Keratinocyte (primary cell): ENCODE results near the gene CTNNA3. TPM values are rescaled to one million over a fixed set of nuclear protein-coding genes. Genes with fewer than 3 reads are reported as not detected.

Experiments
- DNase-seq: peaks from one replicate; pipeline ENCODE4 v3.0.0-alpha.2; 2011; ENCODE audit warnings: low read depth, missing footprints, low spot score
- FAIRE-seq: peaks from 2 replicates; lab custom pipeline; 2011; peaks lifted over from hg19 to GRCh38; lab: Jason Lieb, UNC
- H2AFZ ChIP-seq: 2 replicates; pipeline ENCODE4 v1.6.0; 2012; ENCODE audit warnings: low read length, control low read depth, inconsistent platforms; ENCODE audit not compliant: control insufficient read depth
- H3K27ac ChIP-seq: 2 replicates; pipeline ENCODE4 v1.5.1; 2011; ENCODE audit warnings: low read length; ENCODE audit not compliant: control insufficient read depth, insufficient read depth
- H3K27me3 ChIP-seq: 3 replicates; pipeline ENCODE4 v1.6.0; 2011; ENCODE audit warnings: low read length; ENCODE audit not compliant: control insufficient read depth, insufficient read depth; ENCODE audit errors: extremely low read depth
- H3K36me3 ChIP-seq, 2 experiments: 2 replicates in 1 of 2; 3 replicates in 1 of 2; pipeline ENCODE4 v1.5.1; 2011; ENCODE audit warnings: low read length in 2 of 2, mild to moderate bottlenecking in 1 of 2; ENCODE audit not compliant: control insufficient read depth in 2 of 2, insufficient read depth in 2 of 2; ENCODE audit errors: extremely low read depth in 1 of 2
- H3K4me1 ChIP-seq: 3 replicates; pipeline ENCODE4 v1.5.1; 2011; ENCODE audit warnings: low read length; ENCODE audit not compliant: control insufficient read depth, insufficient read depth; ENCODE audit errors: extremely low read depth
- H3K4me2 ChIP-seq: 3 replicates; pipeline ENCODE4 v1.6.0; 2011; ENCODE audit warnings: low read depth, low read length; ENCODE audit not compliant: control insufficient read depth, insufficient read depth; ENCODE audit errors: extremely low read depth
- H3K4me3 ChIP-seq, 3 experiments: fragments of 200-600 bp in 1 of 3; sonication (generic) in 1 of 3; 2 replicates in 2 of 3; 3 replicates in 1 of 3; pipeline ENCODE4 v1.5.1; 2011 to 2016; ENCODE audit warnings: low read length in 3 of 3, mild to moderate bottlenecking in 3 of 3, control low read depth in 2 of 3, inconsistent platforms in 1 of 3, low read depth in 1 of 3, mixed read lengths in 1 of 3, mixed run types in 1 of 3, moderate library complexity in 1 of 3; ENCODE audit not compliant: control insufficient read depth in 2 of 3, insufficient read depth in 2 of 3; ENCODE audit errors: extremely low read depth in 1 of 3
- H3K79me2 ChIP-seq: 2 replicates; pipeline ENCODE4 v1.6.0; 2012; ENCODE audit warnings: low read length; ENCODE audit not compliant: control insufficient read depth, insufficient read depth
- H3K9ac ChIP-seq: 3 replicates; pipeline ENCODE4 v1.6.0; 2011; ENCODE audit warnings: low read length; ENCODE audit not compliant: control insufficient read depth, insufficient read depth; ENCODE audit errors: extremely low read depth
- H3K9me1 ChIP-seq: 3 replicates; pipeline ENCODE4 v1.6.0; 2011; ENCODE audit warnings: low read length; ENCODE audit not compliant: control insufficient read depth, insufficient read depth; ENCODE audit errors: extremely low read depth
- H3K9me3 ChIP-seq: 2 replicates; pipeline ENCODE4 v1.5.1; 2012; ENCODE audit warnings: low read depth, low read length; ENCODE audit not compliant: control insufficient read depth
- H4K20me1 ChIP-seq: 3 replicates; pipeline ENCODE4 v1.6.0; 2011; ENCODE audit warnings: low read length; ENCODE audit not compliant: control insufficient read depth, insufficient read depth; ENCODE audit errors: extremely low read depth
- EZH2 ChIP-seq: IDR thresholded peaks from one replicate; pipeline ENCODE4 v1.6.1; 2012; ENCODE audit warnings: inconsistent platforms, mild to moderate bottlenecking, low read length, moderate library complexity
- dilution Hi-C: fragments of 300-500 bp; cut with MboI; formaldehyde crosslinking; loops from one replicate; pipeline ENCODE4 v1.7.0; 2020; ENCODE audit warnings: low sequenced_read_pairs; ENCODE audit not compliant: extremely low pct_ligation_motif_present
- polyA plus RNA-seq, 5 experiments: library from polyadenylated mRNA; depleted of rRNA in 3 of 5; stranded (reverse) in 3 of 5; stranded (forward) in 1 of 5; unstranded in 1 of 5; fragments of >200 nt; gene quantifications; 1 replicate in 1 of 5; 2 replicates in 3 of 5; 3 replicates in 1 of 5; pipeline versions ENCODE4 v1.2.1 to v1.2.3, GENCODE V29; 2011 to 2012; ENCODE audit warnings: missing spikeins in 2 of 5, low read depth in 1 of 5, low replicate concordance in 1 of 5
- TF ChIP-seq, protein P1 (sequence below), 3 experiments: IDR thresholded peaks in 1 of 3; conservative IDR thresholded peaks in 1 of 3; optimal IDR thresholded peaks in 1 of 3; 2 replicates in 2 of 3; 3 replicates in 1 of 3; pipeline versions ENCODE3 to v1.5.1; 2011; ENCODE audit warnings: low read length in 3 of 3, mild to moderate bottlenecking in 3 of 3, moderate library complexity in 2 of 3, control low read depth in 1 of 3, inconsistent platforms in 1 of 3; ENCODE audit not compliant: insufficient read depth in 2 of 3; ENCODE audit errors: extremely low read depth in 1 of 3

The CTNNA3 gene
- polyA plus RNA-seq, 1 donor (not counting 4 experiments of a cell fraction or from before 2014, with no cell fraction given) = 0.01 TPM

GRCh38 chr10:66629996-66630395 is 1066.0 kb downstream of the CTNNA3 start:
- no peaks in the 10 kb centered on the region for H3K9me3 ChIP-seq
- no peak overlapping the region for H3K27ac ChIP-seq
- no peak for TF ChIP-seq EZH2
- TF ChIP-seq, protein P1, sequence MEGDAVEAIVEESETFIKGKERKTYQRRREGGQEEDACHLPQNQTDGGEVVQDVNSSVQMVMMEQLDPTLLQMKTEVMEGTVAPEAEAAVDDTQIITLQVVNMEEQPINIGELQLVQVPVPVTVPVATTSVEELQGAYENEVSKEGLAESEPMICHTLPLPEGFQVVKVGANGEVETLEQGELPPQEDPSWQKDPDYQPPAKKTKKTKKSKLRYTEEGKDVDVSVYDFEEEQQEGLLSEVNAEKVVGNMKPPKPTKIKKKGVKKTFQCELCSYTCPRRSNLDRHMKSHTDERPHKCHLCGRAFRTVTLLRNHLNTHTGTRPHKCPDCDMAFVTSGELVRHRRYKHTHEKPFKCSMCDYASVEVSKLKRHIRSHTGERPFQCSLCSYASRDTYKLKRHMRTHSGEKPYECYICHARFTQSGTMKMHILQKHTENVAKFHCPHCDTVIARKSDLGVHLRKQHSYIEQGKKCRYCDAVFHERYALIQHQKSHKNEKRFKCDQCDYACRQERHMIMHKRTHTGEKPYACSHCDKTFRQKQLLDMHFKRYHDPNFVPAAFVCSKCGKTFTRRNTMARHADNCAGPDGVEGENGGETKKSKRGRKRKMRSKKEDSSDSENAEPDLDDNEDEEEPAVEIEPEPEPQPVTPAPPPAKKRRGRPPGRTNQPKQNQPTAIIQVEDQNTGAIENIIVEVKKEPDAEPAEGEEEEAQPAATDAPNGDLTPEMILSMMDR (optimal IDR thresholded peaks at IDR 0.05 in 1 of 3, IDR thresholded peaks at IDR 0.05 in 1 of 3, conservative IDR thresholded peaks at IDR 0.05 in 1 of 3; ENCODE audit: extremely low read depth in 1 of 3, insufficient read depth in 2 of 3, low read length in 3 of 3) = no peak
- no peak overlapping the region for H2AFZ ChIP-seq
- no peak overlapping the region for H3K9ac ChIP-seq
- H3K4me1 ChIP-seq = no peaks in the 10 kb centered on the region
- no peak for DNase-seq
- no peak overlapping the region for H3K4me2 ChIP-seq
- dilution Hi-C loops = no loop called here
- H4K20me1 ChIP-seq = no peaks in the 10 kb centered on the region
- no peaks in the 10 kb centered on the region for H3K36me3 ChIP-seq
- no peaks in the 10 kb centered on the region for H3K79me2 ChIP-seq
- no peak for FAIRE-seq
- no peaks in the 10 kb centered on the region for H3K9me1 ChIP-seq
- H3K4me3 ChIP-seq = no peak overlapping the region
- no peaks in the 10 kb centered on the region for H3K27me3 ChIP-seq

DNA sequence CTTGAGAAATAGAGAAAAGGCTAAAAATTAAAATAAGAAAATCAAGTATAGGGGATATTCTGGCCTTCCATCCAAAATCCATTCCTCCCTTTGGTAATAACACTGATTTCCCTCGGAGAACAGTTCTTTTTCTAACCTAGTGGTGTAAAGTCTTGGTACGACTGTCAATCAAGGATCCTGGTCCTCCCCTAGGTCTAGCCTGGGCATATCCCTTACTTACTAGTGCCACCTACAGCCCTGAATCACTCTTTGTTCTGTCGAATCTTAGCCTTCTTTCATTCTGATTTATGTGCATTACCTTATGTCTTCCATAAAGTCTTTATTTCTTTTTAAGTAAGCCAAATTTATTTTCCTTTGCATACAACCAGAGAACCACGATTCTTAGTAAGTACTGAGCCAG is 1068.8 kb downstream of the CTNNA3 start:
- peak; percentile 82 for FAIRE-seq
- no peaks in the 10 kb centered on the region for H3K4me1 ChIP-seq
- dilution Hi-C loops = no loop called here
- H3K27ac ChIP-seq = no peak overlapping the region
- peak overlapping the region; percentile 68 for H2AFZ ChIP-seq
- no peak for DNase-seq
- no peak for TF ChIP-seq EZH2
- TF ChIP-seq, protein P1 (optimal IDR thresholded peaks at IDR 0.05 in 1 of 3, IDR thresholded peaks at IDR 0.05 in 1 of 3, conservative IDR thresholded peaks at IDR 0.05 in 1 of 3; ENCODE audit: extremely low read depth in 1 of 3, insufficient read depth in 2 of 3, low read length in 3 of 3) = peak; percentile 51 to 75 (median 57)
- H3K9ac ChIP-seq = no peak overlapping the region
- peak overlapping the region; percentile 16 for H3K4me2 ChIP-seq
- H3K27me3 ChIP-seq = no peaks in the 10 kb centered on the region
- H3K9me1 ChIP-seq = no peaks in the 10 kb centered on the region
- H4K20me1 ChIP-seq = no peaks in the 10 kb centered on the region
- H3K9me3 ChIP-seq = no peaks in the 10 kb centered on the region
- no peak overlapping the region for H3K4me3 ChIP-seq
- no peaks in the 10 kb centered on the region for H3K36me3 ChIP-seq
- no peaks in the 10 kb centered on the region for H3K79me2 ChIP-seq
